CD14-positive monocyte (primary cell): ENCODE measurements around the gene TFAP2D. TPM values are rescaled to one million over a fixed set of nuclear protein-coding genes. Genes with fewer than 3 reads are reported as not detected.

Experiments used
- DNase-seq, 3 donors: peaks; one replicate each; pipeline ENCODE4 v3.0.0-alpha.2; 2011 to 2022
- H2AFZ ChIP-seq: 2 replicates; pipeline ENCODE4 v1.6.0; 2012; ENCODE audit warnings: mild to moderate bottlenecking, low read depth, low read length, inconsistent platforms; ENCODE audit not compliant: insufficient read depth, poor library complexity, severe bottlenecking
- H3K27ac ChIP-seq, 2 donors: 1 replicate in 1 of 2; 2 replicates in 1 of 2; pipeline ENCODE4 v1.5.1; 2012 to 2013; ENCODE audit warnings: low read length in 2 of 2, control low read depth in 1 of 2, inconsistent platforms in 1 of 2, low read depth in 1 of 2, mild to moderate bottlenecking in 1 of 2
- H3K27me3 ChIP-seq, 2 donors: one replicate each; pipeline versions ENCODE4 v1.6.0 to v1.6.1; 2011 to 2013; ENCODE audit warnings: low read length in 2 of 2; ENCODE audit not compliant: control insufficient read depth in 2 of 2, insufficient read depth in 2 of 2
- H3K36me3 ChIP-seq, 2 donors: replicated peaks in 1 of 2; 1 replicate in 1 of 2; 2 replicates in 1 of 2; pipeline versions ENCODE4 v1.5.1 to v1.6.1; 2012 to 2013; ENCODE audit warnings: low read length in 2 of 2, control low read depth in 1 of 2, inconsistent platforms in 1 of 2, mild to moderate bottlenecking in 1 of 2; ENCODE audit not compliant: insufficient read depth in 2 of 2, control insufficient read depth in 1 of 2
- H3K4me1 ChIP-seq, 2 donors: 1 replicate in 1 of 2; 2 replicates in 1 of 2; pipeline versions ENCODE4 v1.5.1 to v1.6.1; 2012 to 2013; ENCODE audit warnings: low read length in 2 of 2, control low read depth in 1 of 2, inconsistent platforms in 1 of 2, mild to moderate bottlenecking in 1 of 2, moderate library complexity in 1 of 2; ENCODE audit not compliant: insufficient read depth in 2 of 2, control insufficient read depth in 1 of 2
- H3K4me2 ChIP-seq: replicated peaks from 2 replicates; pipeline ENCODE3; 2012; ENCODE audit warnings: low read length, moderate library complexity, mild to moderate bottlenecking; ENCODE audit not compliant: poor library complexity, severe bottlenecking; ENCODE audit errors: extremely low read depth
- H3K4me3 ChIP-seq, 3 experiments: fragments of 200-600 bp in 1 of 3; sonication (generic) in 1 of 3; replicated peaks in 1 of 3; 1 replicate in 2 of 3; 2 replicates in 1 of 3; pipeline ENCODE4 v1.5.1; 2011 to 2013; ENCODE audit warnings: low read length in 3 of 3, mild to moderate bottlenecking in 3 of 3, control low read depth in 2 of 3, low read depth in 2 of 3, inconsistent platforms in 1 of 3, moderate library complexity in 1 of 3
- H3K79me2 ChIP-seq: 2 replicates; pipeline ENCODE4 v1.6.0; 2012; ENCODE audit warnings: mild to moderate bottlenecking, control low read depth, inconsistent platforms, low read length, moderate library complexity; ENCODE audit not compliant: insufficient read depth
- H3K9ac ChIP-seq: 2 replicates; pipeline ENCODE4 v1.6.0; 2017; ENCODE audit warnings: low read length, mild to moderate bottlenecking; ENCODE audit not compliant: insufficient read depth, poor library complexity, severe bottlenecking
- H3K9me3 ChIP-seq, 2 donors: replicated peaks in 1 of 2; 1 replicate in 1 of 2; 2 replicates in 1 of 2; pipeline versions ENCODE4 v1.5.1 to v1.6.1; 2012 to 2013; ENCODE audit warnings: low read length in 2 of 2, control low read depth in 1 of 2; ENCODE audit not compliant: control insufficient read depth in 1 of 2, insufficient read depth in 1 of 2
- H4K20me1 ChIP-seq: 2 replicates; pipeline ENCODE4 v1.6.0; 2012; ENCODE audit warnings: mild to moderate bottlenecking, low read length, control low read depth, moderate library complexity; ENCODE audit not compliant: insufficient read depth
- H3K27ac Mint-ChIP-seq, 7 donors: one replicate each; pipeline ENCODE4 v1.8.0; 2020; ENCODE audit warnings: mild to moderate bottlenecking in 7 of 7, mixed read lengths in 7 of 7, moderate library complexity in 6 of 7, inconsistent platforms in 2 of 7
- H3K27me3 Mint-ChIP-seq, 3 donors: one replicate each; pipeline ENCODE4 v1.8.0; 2021 to 2022; ENCODE audit warnings: low read depth in 3 of 3, mild to moderate bottlenecking in 3 of 3, mixed read lengths in 3 of 3, moderate library complexity in 3 of 3, inconsistent platforms in 1 of 3
- H3K36me3 Mint-ChIP-seq, 2 donors: one replicate each; pipeline ENCODE4 v1.8.0; 2020; ENCODE audit warnings: mixed read lengths in 2 of 2, inconsistent platforms in 1 of 2, mild to moderate bottlenecking in 1 of 2
- H3K4me1 Mint-ChIP-seq: one replicate; pipeline ENCODE4 v1.8.0; 2020; ENCODE audit warnings: mild to moderate bottlenecking, mixed read lengths
- H3K4me3 Mint-ChIP-seq, 2 donors: one replicate each; pipeline ENCODE4 v1.8.0; 2020; ENCODE audit warnings: mild to moderate bottlenecking in 2 of 2, mixed read lengths in 2 of 2, moderate library complexity in 1 of 2
- H3K9me3 Mint-ChIP-seq, 7 donors: one replicate each; pipeline ENCODE4 v1.8.0; 2020 to 2022; ENCODE audit warnings: mixed read lengths in 7 of 7, mild to moderate bottlenecking in 6 of 7, moderate library complexity in 6 of 7, inconsistent platforms in 2 of 7
- WGBS: methylation state at CpG from one replicate; pipeline ENCODE4 v1.1.5; 2013; ENCODE audit warnings: missing lambda C conversion rate; ENCODE audit not compliant: insufficient coverage; 5-methylcytosine and 5-hydroxymethylcytosine counted together
- intact Hi-C, 2 donors: fragments of 100-400 bp; cut with micrococcal nuclease; formaldehyde crosslinking; loops; one replicate each; pipeline versions ENCODE4 v1.15.0 to v1.15.1; 2023
- polyA plus RNA-seq, 3 donors: library from polyadenylated mRNA; depleted of rRNA in 1 of 3; unstranded in 2 of 3; stranded (reverse) in 1 of 3; fragments of 300-500 nt in 2 of 3; fragments of >200 nt in 1 of 3; fragmentation: Illumina TruSeq in 2 of 3; gene quantifications; 1 replicate in 2 of 3; 2 replicates in 1 of 3; pipeline ENCODE4 v1.2.3, GENCODE V29; 2012 to 2021
- TF ChIP-seq, protein P1 (sequence below): fragments of 200-600 bp; IDR thresholded peaks from one replicate; pipeline ENCODE4 v1.8.0; 2022; ENCODE audit warnings: antibody characterized with exemption, mild to moderate bottlenecking

Gene TFAP2D
- polyA plus RNA-seq, 3 donors: not detected

GRCh38 chr6:50778696-50779095 lies 65.4 kb downstream of the TFAP2D start:
- Mint-ChIP-seq H3K27me3 (peaks cover 0 to 1% (median 1%) of the 10 kb centered on the region in 3 donors), H3K36me3 (no peaks in the 10 kb centered on the region)

GRCh38 chr6:50780382-50780781 lies 67.1 kb downstream of the TFAP2D start:
- 100% methylated on average over 1 of the region's 5 CpGs for WGBS
- H3K4me1 ChIP-seq: no peaks in the 10 kb centered on the region
- intact Hi-C loops: no loop called here

More at GRCh38 chr6:50778696-50779095, 65.4 kb downstream of the TFAP2D start:
- TF ChIP-seq, protein P1, sequence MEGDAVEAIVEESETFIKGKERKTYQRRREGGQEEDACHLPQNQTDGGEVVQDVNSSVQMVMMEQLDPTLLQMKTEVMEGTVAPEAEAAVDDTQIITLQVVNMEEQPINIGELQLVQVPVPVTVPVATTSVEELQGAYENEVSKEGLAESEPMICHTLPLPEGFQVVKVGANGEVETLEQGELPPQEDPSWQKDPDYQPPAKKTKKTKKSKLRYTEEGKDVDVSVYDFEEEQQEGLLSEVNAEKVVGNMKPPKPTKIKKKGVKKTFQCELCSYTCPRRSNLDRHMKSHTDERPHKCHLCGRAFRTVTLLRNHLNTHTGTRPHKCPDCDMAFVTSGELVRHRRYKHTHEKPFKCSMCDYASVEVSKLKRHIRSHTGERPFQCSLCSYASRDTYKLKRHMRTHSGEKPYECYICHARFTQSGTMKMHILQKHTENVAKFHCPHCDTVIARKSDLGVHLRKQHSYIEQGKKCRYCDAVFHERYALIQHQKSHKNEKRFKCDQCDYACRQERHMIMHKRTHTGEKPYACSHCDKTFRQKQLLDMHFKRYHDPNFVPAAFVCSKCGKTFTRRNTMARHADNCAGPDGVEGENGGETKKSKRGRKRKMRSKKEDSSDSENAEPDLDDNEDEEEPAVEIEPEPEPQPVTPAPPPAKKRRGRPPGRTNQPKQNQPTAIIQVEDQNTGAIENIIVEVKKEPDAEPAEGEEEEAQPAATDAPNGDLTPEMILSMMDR: no peak
- H3K27ac ChIP-seq: no peak overlapping the region
- no peaks in the 10 kb centered on the region for H3K79me2 ChIP-seq
- intact Hi-C loops: no loop called here
- H2AFZ ChIP-seq: no peak overlapping the region
- Mint-ChIP-seq H3K4me1 (no peaks in the 10 kb centered on the region), H3K27ac (no peak overlapping the region), H3K4me3 (no peak overlapping the region), H3K9me3 (peaks cover 0 to 6% (median 0%) of the 10 kb centered on the region in 7 donors)
- no peaks in the 10 kb centered on the region for H3K27me3 ChIP-seq
- no peaks in the 10 kb centered on the region for H4K20me1 ChIP-seq
- H3K9ac ChIP-seq: no peak overlapping the region
- H3K9me3 ChIP-seq: no peaks in the 10 kb centered on the region
- no peak overlapping the region for H3K4me2 ChIP-seq
- no peaks in the 10 kb centered on the region for H3K4me1 ChIP-seq
- no peak overlapping the region for H3K4me3 ChIP-seq
- DNase-seq: no peak
- H3K36me3 ChIP-seq: no peaks in the 10 kb centered on the region

More at GRCh38 chr6:50780382-50780781, 67.1 kb downstream of the TFAP2D start:
- H3K36me3 ChIP-seq: no peaks in the 10 kb centered on the region
- no peaks in the 10 kb centered on the region for H4K20me1 ChIP-seq
- TF ChIP-seq, protein P1: no peak
- H3K27ac Mint-ChIP-seq: no peak overlapping the region
- no peak overlapping the region for H2AFZ ChIP-seq
- no peak overlapping the region for H3K4me3 ChIP-seq
- no peaks in the 10 kb centered on the region for H3K79me2 ChIP-seq
- no peak overlapping the region for H3K27ac ChIP-seq
- peaks cover under 1 to 1% (median 1%) of the 10 kb centered on the region in 3 donors for H3K27me3 Mint-ChIP-seq
- no peak overlapping the region for H3K4me3 Mint-ChIP-seq
- DNase-seq: no peak
- no peaks in the 10 kb centered on the region for H3K4me1 Mint-ChIP-seq
- H3K4me2 ChIP-seq: no peak overlapping the region
- no peak overlapping the region for H3K9ac ChIP-seq
- peaks cover 0 to 6% (median 0%) of the 10 kb centered on the region in 7 donors for H3K9me3 Mint-ChIP-seq
- no peaks in the 10 kb centered on the region for H3K36me3 Mint-ChIP-seq
- H3K27me3 ChIP-seq: no peaks in the 10 kb centered on the region
- H3K9me3 ChIP-seq: no peaks in the 10 kb centered on the region
